Coronary artery (tissue), 2 donors: ENCODE results near the gene BBS9.
A peak's percentile ranks its signal among the peaks of the same experiment; 100 is the strongest.

ENCODE experiments used
- DNase-seq: peaks from one replicate; pipeline ENCODE4 v3.0.0-alpha.2; 2017; ENCODE audit warnings: low spot score
- H3K27ac ChIP-seq, 2 donors: fragments of 200-600 bp; sonication (generic); one replicate each; pipeline ENCODE4 v1.5.1; 2016 to 2019
- H3K4me3 ChIP-seq: fragments of 200-600 bp; sonication (generic); 2 replicates; pipeline ENCODE4 v1.5.1; 2016; ENCODE audit warnings: mild to moderate bottlenecking, moderate library complexity
- TF ChIP-seq, protein P1 (sequence below): fragments of 200-600 bp; sonication (generic); IDR thresholded peaks from one replicate; pipeline ENCODE4 v1.5.1; 2019; ENCODE audit warnings: antibody characterized with exemption

The BBS9 gene

DNA sequence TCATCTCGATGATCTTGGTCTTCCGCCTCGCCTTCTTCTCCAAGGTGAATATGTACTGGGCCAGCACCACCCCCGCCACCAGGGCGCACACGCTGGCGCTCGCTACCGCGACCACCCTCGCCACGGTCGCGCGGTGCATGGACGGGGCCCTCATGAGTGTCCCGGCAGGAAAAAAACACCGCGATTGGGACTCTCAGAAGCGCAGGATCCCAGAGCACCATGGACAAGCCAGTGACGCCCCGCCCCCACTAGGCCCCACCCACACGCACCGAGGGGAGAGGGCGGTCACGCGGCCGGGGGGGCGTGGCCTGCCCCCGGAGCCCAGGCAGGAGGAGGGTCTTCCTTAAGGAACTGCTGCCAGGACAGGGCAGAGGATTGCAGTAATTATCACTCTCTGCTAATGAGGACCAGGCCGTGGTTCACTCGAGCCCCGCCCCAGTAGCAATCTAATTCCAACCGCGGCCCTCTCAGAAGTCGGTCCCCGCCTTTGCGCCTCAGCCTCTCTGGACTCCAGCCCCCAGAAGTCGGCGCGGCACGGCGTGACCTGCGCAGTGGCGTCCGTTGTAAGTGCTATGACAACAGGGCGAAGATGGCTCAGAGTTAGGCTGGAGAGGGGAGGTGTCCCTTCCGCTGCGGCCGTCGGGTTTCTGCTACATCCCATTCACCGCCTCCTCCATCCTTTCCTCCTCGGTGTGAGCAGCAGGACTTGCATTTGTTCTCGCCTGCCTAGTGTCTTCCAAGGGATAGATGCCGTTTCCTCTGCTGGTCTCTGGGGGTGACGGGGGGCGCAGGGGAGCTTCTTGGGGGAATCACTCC, at the start of gene BBS9:
TSS of gene BBS9 (plus strand) at position 575 of the 816 bp plus-strand sequence. CDS start 16,689 bp downstream, outside the sequence.
- TF ChIP-seq, protein P1, sequence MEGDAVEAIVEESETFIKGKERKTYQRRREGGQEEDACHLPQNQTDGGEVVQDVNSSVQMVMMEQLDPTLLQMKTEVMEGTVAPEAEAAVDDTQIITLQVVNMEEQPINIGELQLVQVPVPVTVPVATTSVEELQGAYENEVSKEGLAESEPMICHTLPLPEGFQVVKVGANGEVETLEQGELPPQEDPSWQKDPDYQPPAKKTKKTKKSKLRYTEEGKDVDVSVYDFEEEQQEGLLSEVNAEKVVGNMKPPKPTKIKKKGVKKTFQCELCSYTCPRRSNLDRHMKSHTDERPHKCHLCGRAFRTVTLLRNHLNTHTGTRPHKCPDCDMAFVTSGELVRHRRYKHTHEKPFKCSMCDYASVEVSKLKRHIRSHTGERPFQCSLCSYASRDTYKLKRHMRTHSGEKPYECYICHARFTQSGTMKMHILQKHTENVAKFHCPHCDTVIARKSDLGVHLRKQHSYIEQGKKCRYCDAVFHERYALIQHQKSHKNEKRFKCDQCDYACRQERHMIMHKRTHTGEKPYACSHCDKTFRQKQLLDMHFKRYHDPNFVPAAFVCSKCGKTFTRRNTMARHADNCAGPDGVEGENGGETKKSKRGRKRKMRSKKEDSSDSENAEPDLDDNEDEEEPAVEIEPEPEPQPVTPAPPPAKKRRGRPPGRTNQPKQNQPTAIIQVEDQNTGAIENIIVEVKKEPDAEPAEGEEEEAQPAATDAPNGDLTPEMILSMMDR: no peak
- Histone ChIP-seq H3K27ac (peak within 1 kb of the TSS; percentile 74 to 91), H3K4me3 (peak within 1 kb of the TSS; percentile 76)
- peak; percentile 94 for DNase-seq

DNA sequence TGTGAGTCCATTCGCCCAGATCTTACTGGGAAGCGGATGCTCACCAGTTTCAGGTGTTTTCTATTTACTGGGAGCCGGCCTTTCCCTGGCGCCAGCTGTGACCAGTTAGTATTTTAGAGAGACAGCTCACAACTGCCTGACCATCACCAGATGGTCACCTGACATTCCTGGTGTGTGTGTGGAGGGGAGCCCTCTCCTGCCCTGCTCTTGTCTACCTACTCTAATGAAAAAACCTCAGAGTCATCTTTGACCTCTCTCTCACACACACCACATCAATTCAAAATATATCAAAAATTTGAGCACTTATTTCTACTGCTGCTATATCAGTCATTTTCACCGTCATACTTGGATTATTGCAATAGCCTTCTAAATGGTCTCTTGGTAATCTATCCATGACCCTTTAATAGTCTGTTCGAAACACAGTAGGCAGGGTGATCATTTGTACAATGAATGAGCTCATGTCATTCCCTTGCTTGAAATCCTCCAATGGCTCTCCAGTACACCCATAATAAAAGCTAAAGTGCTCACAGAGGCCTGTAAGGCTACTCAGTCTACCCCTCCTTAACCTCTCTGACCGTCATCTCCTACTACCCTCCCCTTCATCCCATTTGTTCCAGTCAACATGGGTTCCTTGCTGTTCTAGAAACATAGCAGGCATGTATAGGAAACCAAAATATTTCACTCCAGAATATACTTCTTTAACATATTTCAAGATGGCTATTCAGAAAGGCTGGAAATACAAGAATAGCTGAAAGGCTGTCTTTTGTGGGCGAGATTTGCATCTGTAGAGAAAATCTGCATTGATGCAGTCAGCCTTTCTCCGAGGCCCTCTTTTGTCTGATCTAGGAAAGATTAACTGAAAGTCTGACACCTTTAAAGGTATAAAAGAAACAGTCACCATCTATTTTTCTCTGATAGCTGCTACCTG, 49.3 kb upstream of the BBS9 start:
- Histone ChIP-seq H3K27ac (no peak overlapping the region), H3K4me3 (no peak overlapping the region)
- TF ChIP-seq, protein P1: no peak
- DNase-seq: no peak

DNA sequence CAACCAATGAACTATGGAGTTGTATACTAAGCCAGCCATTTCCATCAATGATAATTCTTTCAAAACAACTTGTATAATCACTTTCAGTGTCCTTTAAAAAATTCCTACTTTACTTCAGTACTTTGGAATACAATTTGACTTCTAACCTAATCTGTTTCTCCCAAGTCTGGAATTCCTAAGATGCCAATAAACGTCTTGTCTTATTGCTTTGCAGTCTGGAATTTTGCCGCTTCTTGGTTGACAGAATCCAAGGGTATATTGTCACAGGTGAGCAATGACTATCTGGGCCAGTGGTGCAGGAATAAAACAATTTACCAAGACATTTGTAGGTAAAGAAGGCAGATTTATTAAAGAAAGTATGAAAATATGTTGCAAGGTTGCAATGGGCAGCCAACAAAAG, 42.0 kb upstream of the BBS9 start:
- TF ChIP-seq, protein P1: no peak
- DNase-seq: no peak
- H3K27ac ChIP-seq: no peak overlapping the region
- H3K4me3 ChIP-seq: no peak overlapping the region

DNA sequence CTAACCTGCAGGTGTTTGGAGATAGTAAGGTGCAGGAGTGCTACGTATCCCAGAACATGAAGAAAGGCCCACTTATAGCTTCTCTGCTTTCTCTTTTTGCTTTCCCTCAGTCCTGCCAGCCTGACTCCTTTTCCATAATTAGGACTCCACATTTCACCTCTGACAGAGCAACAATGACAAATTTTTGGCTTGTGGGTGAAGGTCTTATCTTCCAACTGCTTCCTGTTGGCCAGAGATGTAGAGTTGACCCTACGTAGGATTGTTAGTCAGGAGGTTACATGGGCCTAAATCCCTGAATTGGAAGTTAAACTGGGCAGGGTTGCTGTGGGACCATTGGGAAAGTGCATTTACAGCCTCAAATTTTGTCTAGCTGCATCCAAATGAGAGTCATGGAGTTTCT, 41.5 kb upstream of the BBS9 start:
- no peak for DNase-seq
- Histone ChIP-seq H3K4me3 (no peak overlapping the region), H3K27ac (no peak overlapping the region)
- TF ChIP-seq, protein P1: no peak

DNA sequence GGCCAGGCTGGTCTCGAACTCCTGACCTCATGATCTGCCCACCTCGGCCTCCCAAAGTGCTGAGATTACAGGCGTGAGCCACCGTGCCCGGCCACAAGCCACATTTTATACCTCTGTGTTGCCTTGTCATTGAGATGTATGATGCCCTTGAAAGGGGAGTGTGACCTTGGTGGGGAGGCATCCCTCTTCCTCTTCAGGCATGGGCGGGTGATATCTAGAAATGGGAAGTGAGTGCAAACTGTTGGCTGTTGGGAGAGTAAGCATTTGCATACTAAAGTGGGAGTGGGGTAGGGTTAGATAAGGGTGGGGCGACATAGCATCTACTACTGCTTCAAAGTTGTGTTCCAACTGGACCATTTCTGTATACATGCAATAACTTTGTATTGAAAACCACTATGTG, 40.2 kb upstream of the BBS9 start:
- Histone ChIP-seq H3K4me3 (no peak overlapping the region), H3K27ac (no peak overlapping the region)
- TF ChIP-seq, protein P1: no peak
- no peak for DNase-seq

DNA sequence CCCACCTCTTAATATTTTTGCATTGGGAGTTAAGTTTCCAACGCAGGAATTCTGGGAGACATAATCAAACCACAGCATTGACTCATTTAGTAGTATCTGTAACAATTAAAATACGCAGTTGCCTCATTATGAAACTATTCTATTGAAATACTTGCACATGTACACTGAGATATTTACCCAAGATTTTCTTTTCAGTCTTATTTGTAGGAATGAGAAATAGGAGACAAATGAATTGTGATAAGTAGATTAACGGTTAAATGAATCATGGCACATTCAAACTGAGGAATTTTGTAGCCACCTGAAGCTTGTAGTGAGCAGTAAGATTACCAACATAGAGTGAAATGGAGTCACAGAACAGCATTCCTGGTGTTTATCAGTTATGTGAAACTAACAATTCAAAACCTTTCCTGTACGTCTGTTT, 38.2 kb upstream of the BBS9 start:
- no peak for DNase-seq
- H3K4me3 ChIP-seq: no peak overlapping the region
- no peak overlapping the region for H3K27ac ChIP-seq
- TF ChIP-seq, protein P1: no peak
